ENCODE results near the gene MBTD1. TPM values are rescaled to one million over a fixed set of nuclear protein-coding genes. Genes with fewer than 3 reads are reported as not detected.

MBTD1 gene
- total and polyA plus RNA-seq, 2 experiments from 2014 or later = 19.1 to 63.9 TPM

- no peak for TF ChIP-seq REST (IDR thresholded peaks at IDR 0.05; ENCODE audit: unreplicated experiment)
- TF ChIP-seq EZH2 (IDR thresholded peaks at IDR 0.05; ENCODE audit: low read depth, unreplicated experiment) = no peak
- TF ChIP-seq CREB1 (CRISPR knock-in tag; IDR thresholded peaks at IDR 0.05; ENCODE audit: low read depth) = no peak
- TF ChIP-seq ZNF331 (CRISPR knock-in tag; IDR thresholded peaks at IDR 0.05; ENCODE audit: low read depth) = no peak
These were observed 123.9 kb downstream of the MBTD1 start (continued) for GRCh38 chr17:51135956-51136355.

GRCh38 chr17:51133365-51133764 is 126.5 kb downstream of the MBTD1 start:
- Histone ChIP-seq H2AFZ (0 out of 2 replicates have a peak overlapping the region, but pooled peaks have one; percentile 29), H3K4me1 (ENCODE audit: insufficient read depth) (no peaks in the 10 kb centered on the region; the same call in 1 of the 2 replicates), H3K9me2 (ENCODE audit: insufficient read depth) (no peaks in the 10 kb centered on the region), H3F3A (replicated peaks; ENCODE audit: low read depth) (no peaks in the 10 kb centered on the region), H3K4me3 (no peak overlapping the region), H3K36me3 (ENCODE audit: insufficient read depth) (no peaks in the 10 kb centered on the region), H4K20me1 (replicated peaks; ENCODE audit: insufficient read depth) (no peaks in the 10 kb centered on the region), H3K27ac (ENCODE audit: low read depth) (no peak overlapping the region), H3K79me2 (replicated peaks; ENCODE audit: insufficient read depth) (no peaks in the 10 kb centered on the region), H3K27me3 (ENCODE audit: insufficient read depth) (no peaks in the 10 kb centered on the region), H3K4me2 (no peak overlapping the region)
- H3K27me3 Mint-ChIP-seq (ENCODE audit: insufficient read depth, low read depth, poor library complexity) = peaks cover 6% of the 10 kb centered on the region
- no peak for ATAC-seq
- H3K4me3 Mint-ChIP-seq = no peak overlapping the region
- no peak overlapping the region for H3K27ac Mint-ChIP-seq
- TF ChIP-seq POLR2AphosphoS5 (IDR thresholded peaks at IDR 0.05; ENCODE audit: low read depth) (no peak), JUNB (IDR thresholded peaks at IDR 0.05; ENCODE audit: unreplicated experiment) (no peak), NANOG (IDR thresholded peaks at IDR 0.05; ENCODE audit: borderline replicate concordance) (no peak), EZH2 (IDR thresholded peaks at IDR 0.05; ENCODE audit: low read depth, unreplicated experiment) (no peak), ETS1 (IDR thresholded peaks at IDR 0.05) (no peak), ZNF114 (CRISPR knock-in tag; IDR thresholded peaks at IDR 0.05) (no peak), CTCF (conservative IDR thresholded peaks at IDR 0.05; ENCODE audit: low read depth in 2 of 2) (no peak), STAT1 (IDR thresholded peaks at IDR 0.05; ENCODE audit: unreplicated experiment) (no peak), REST (IDR thresholded peaks at IDR 0.05; ENCODE audit: unreplicated experiment) (no peak)
- no peaks in the 10 kb centered on the region; the same call in 2 of the 3 replicates for H3K4me1 Mint-ChIP-seq
- H3K36me3 Mint-ChIP-seq (ENCODE audit: low read depth) = no peaks in the 10 kb centered on the region
- no peak for DNase-seq (ENCODE audit: low spot score)
- peaks cover 5% of the 10 kb centered on the region; the same call in 1 of the 3 replicates for H3K9me3 Mint-ChIP-seq
